Fibroblast of the aortic adventitia (primary cell): Measurements from ENCODE around the gene ELMO1. TPM values are rescaled to one million over a fixed set of nuclear protein-coding genes. Genes with fewer than 3 reads are reported as not detected.

Source experiments
- DNase-seq: peaks from one replicate; pipeline ENCODE4 v3.0.0-alpha.2; 2010; ENCODE audit warnings: low read depth
- H3K4me3 ChIP-seq: 2 replicates; pipeline ENCODE4 v1.5.1; 2011; ENCODE audit warnings: low read depth, mild to moderate bottlenecking, control low read depth, low read length, moderate library complexity
- CTCF ChIP-seq: IDR thresholded peaks from 2 replicates; pipeline ENCODE4 v1.5.1; 2011; ENCODE audit warnings: mild to moderate bottlenecking, low read length, control low read depth, inconsistent platforms; ENCODE audit not compliant: insufficient read depth
- total RNA-seq: library from RNA; depleted of rRNA; stranded (reverse); fragments of >200 nt; gene quantifications from 2 replicates; pipeline ENCODE4 v1.2.3, GENCODE V29; 2012; ENCODE audit warnings: low replicate concordance

The ELMO1 gene
- total RNA-seq, 1 donor = 1.3 TPM

- no peak overlapping the region for H3K4me3 ChIP-seq
- no peak for TF ChIP-seq CTCF
- no peak for DNase-seq
These were observed 13.4 kb downstream of the ELMO1 start for GRCh38 chr7:37435156-37435855.

- H3K4me3 ChIP-seq = no peak overlapping the region
- DNase-seq = no peak
- no peak for TF ChIP-seq CTCF
These were observed 14.1 kb downstream of the ELMO1 start for GRCh38 chr7:37434529-37434928.

GRCh38 chr7:37433166-37433565, 15.5 kb downstream of the ELMO1 start:
- TF ChIP-seq CTCF = no peak
- H3K4me3 ChIP-seq = no peak overlapping the region
- DNase-seq = no peak

- no peak overlapping the region for H3K4me3 ChIP-seq
- no peak for DNase-seq
- no peak for TF ChIP-seq CTCF
These were observed 16.3 kb downstream of the ELMO1 start for GRCh38 chr7:37432281-37432920.

- DNase-seq = no peak
- H3K4me3 ChIP-seq = no peak overlapping the region
- TF ChIP-seq CTCF = no peak
These were observed 17.3 kb downstream of the ELMO1 start for GRCh38 chr7:37431413-37431812.

- DNase-seq = no peak
- no peak overlapping the region for H3K4me3 ChIP-seq
- no peak for TF ChIP-seq CTCF
These were observed 18.0 kb downstream of the ELMO1 start for GRCh38 chr7:37430640-37431039.
